HepG2 (cell line): Measurements from ENCODE around the gene ADM. TPM values are rescaled to one million over a fixed set of nuclear protein-coding genes. Genes with fewer than 3 reads are reported as not detected.

ENCODE experiments used
- ATF7 ChIP-seq, 2 experiments: fragments of 450-650 bp in 1 of 2; sonication (generic) in 1 of 2; formaldehyde crosslinking in 1 of 2; IDR thresholded peaks; 2 replicates each; pipeline versions ENCODE4 v1.4.0 to v1.6.1; 2016 to 2020; ENCODE audit warnings: antibody characterized with exemption in 1 of 2, mild to moderate bottlenecking in 1 of 2, missing genetic modification reagents in 1 of 2
- BCLAF1 ChIP-seq: fragments of 450-650 bp; IDR thresholded peaks from 2 replicates; pipeline ENCODE4 v1.6.1; 2017; ENCODE audit warnings: mild to moderate bottlenecking
- DNMT3B ChIP-seq: conservative IDR thresholded peaks from 2 replicates; pipeline ENCODE4 v1.6.1; 2016; ENCODE audit warnings: missing biosample characterization, control low read depth
- ERF ChIP-seq: IDR thresholded peaks from 2 replicates; pipeline ENCODE4 v1.6.1; 2018; ENCODE audit warnings: missing biosample characterization, missing genetic modification reagents
- FOSL2 ChIP-seq: sonication (generic); formaldehyde crosslinking; IDR thresholded peaks from 2 replicates; pipeline ENCODE4 v1.4.0; 2020; ENCODE audit warnings: missing genetic modification reagents
- HIVEP1 ChIP-seq: sonication (generic); formaldehyde crosslinking; IDR thresholded peaks from 2 replicates; pipeline ENCODE4 v1.4.0; 2020; ENCODE audit warnings: mild to moderate bottlenecking, missing genetic modification reagents
- HOXA9 ChIP-seq: sonication (generic); formaldehyde crosslinking; IDR thresholded peaks from 2 replicates; pipeline ENCODE4 v1.8.1; 2022; ENCODE audit warnings: missing genetic modification reagents, mild to moderate bottlenecking, moderate library complexity, borderline replicate concordance
- JUND ChIP-seq: sonication (generic); formaldehyde crosslinking; IDR thresholded peaks from 2 replicates; pipeline ENCODE4 v1.8.0; 2022; ENCODE audit warnings: mild to moderate bottlenecking, missing genetic modification reagents
- MAFK ChIP-seq, 2 experiments: IDR thresholded peaks in 1 of 2; conservative IDR thresholded peaks in 1 of 2; 2 replicates each; pipeline ENCODE4 v1.6.1; 2011; ENCODE audit warnings: improper control_type of control experiment in 2 of 2, low read length in 2 of 2
- NFYC ChIP-seq: IDR thresholded peaks from 2 replicates; pipeline ENCODE4 v1.6.1; 2016; ENCODE audit warnings: missing genetic modification reagents, missing compliant biosample characterization
- PHF20 ChIP-seq: sonication (generic); formaldehyde crosslinking; IDR thresholded peaks from 2 replicates; pipeline ENCODE4 v1.5.0; 2020; ENCODE audit warnings: mild to moderate bottlenecking, missing genetic modification reagents
- RARG ChIP-seq: sonication (generic); formaldehyde crosslinking; IDR thresholded peaks from 2 replicates; pipeline ENCODE4 v1.4.0; 2020; ENCODE audit warnings: low read depth, mild to moderate bottlenecking, missing genetic modification reagents
- SALL1 ChIP-seq: sonication (generic); formaldehyde crosslinking; IDR thresholded peaks from 2 replicates; pipeline ENCODE4 v1.8.0; 2022; ENCODE audit warnings: mild to moderate bottlenecking, missing genetic modification reagents
- SAP130 ChIP-seq: IDR thresholded peaks from 2 replicates; pipeline ENCODE4 v1.6.1; 2016; ENCODE audit warnings: low read depth
- SMAD3 ChIP-seq: sonication (generic); formaldehyde crosslinking; IDR thresholded peaks from 2 replicates; pipeline ENCODE4 v1.4.0; 2020; ENCODE audit warnings: missing genetic modification reagents
- SOX5 ChIP-seq: IDR thresholded peaks from 2 replicates; pipeline ENCODE4 v1.6.1; 2016; ENCODE audit warnings: borderline replicate concordance
- SP140L ChIP-seq: sonication (generic); formaldehyde crosslinking; IDR thresholded peaks from 2 replicates; pipeline ENCODE4 v1.4.0; 2020; ENCODE audit warnings: missing genetic modification reagents, borderline replicate concordance
- TAF1 ChIP-seq: sonication (generic); formaldehyde crosslinking; IDR thresholded peaks from 2 replicates; pipeline ENCODE4 v1.4.0; 2020; ENCODE audit warnings: missing genetic modification reagents
- TCF7L2 ChIP-seq: IDR thresholded peaks from 2 replicates; pipeline ENCODE4 v1.6.1; 2011; ENCODE audit warnings: mild to moderate bottlenecking, low read depth, low read length, moderate library complexity
- ZBTB2 ChIP-seq: sonication (generic); formaldehyde crosslinking; IDR thresholded peaks from 2 replicates; pipeline ENCODE4 v1.8.0; 2022; ENCODE audit warnings: low read depth, missing genetic modification reagents
- ZBTB21 ChIP-seq: sonication (generic); formaldehyde crosslinking; IDR thresholded peaks from 2 replicates; pipeline ENCODE4 v1.4.0; 2020; ENCODE audit warnings: missing genetic modification reagents
- ZBTB25 ChIP-seq: IDR thresholded peaks from 2 replicates; pipeline ENCODE4 v1.6.1; 2018; ENCODE audit warnings: missing genetic modification reagents
- ZNF772 ChIP-seq: sonication (generic); formaldehyde crosslinking; IDR thresholded peaks from 2 replicates; pipeline ENCODE4 v1.5.0; 2020; ENCODE audit warnings: mild to moderate bottlenecking, missing genetic modification reagents
- ZNF773 ChIP-seq: sonication (generic); formaldehyde crosslinking; IDR thresholded peaks from 2 replicates; pipeline ENCODE4 v1.4.0; 2020; ENCODE audit warnings: missing genetic modification reagents, borderline replicate concordance
- polyA plus RNA-seq, 8 experiments: library from polyadenylated mRNA; depleted of rRNA in 3 of 8; stranded (reverse) in 7 of 8; unstranded in 1 of 8; fragments of >200 nt; fragmentation: Illumina TruSeq in 4 of 8; extraction: Trizol in 4 of 8; gene quantifications; 2 replicates each; pipeline versions ENCODE4 v1.2.1 to v1.2.3, GENCODE V29; 2011 to 2016; ENCODE audit warnings: low read depth in 4 of 8, missing spikeins in 1 of 8, mixed read lengths in 1 of 8; ENCODE audit not compliant: insufficient read depth in 1 of 8
- total RNA-seq, 5 experiments: library from RNA; depleted of rRNA; stranded (reverse); fragments of >200 nt; fragmentation: Illumina TruSeq; extraction: Trizol; gene quantifications; 2 replicates each; pipeline ENCODE4 v1.2.3, GENCODE V29; 2016; ENCODE audit warnings: low read depth in 1 of 5
- TF ChIP-seq, protein P1 (sequence below): sonication (generic); formaldehyde crosslinking; IDR thresholded peaks from 2 replicates; pipeline ENCODE4 v1.5.1; 2020; ENCODE audit warnings: missing genetic modification reagents, mild to moderate bottlenecking, borderline replicate concordance

ADM gene
- total and polyA plus RNA-seq, 2 of the 13 experiments (the other 11 are each of a cell fraction or from before 2014, with no cell fraction given): 10.7 to 26.1 TPM

- TF ChIP-seq ZBTB2 (CRISPR knock-in tag) (peak; percentile 50), NFYC (CRISPR knock-in tag) (no peak; the same call in 1 of the 2 replicates), ZBTB25 (no peak; the same call in 1 of the 2 replicates), PHF20 (CRISPR knock-in tag) (peak; percentile 16; the same call in 1 of the 2 replicates), ATF7 (IDR thresholded peaks at IDR 0.05) (no peak), ATF7 (CRISPR knock-in tag; IDR thresholded peaks at IDR 0.05) (no peak), SOX5 (0 out of 2 replicates have a peak, but pooled peaks have one; percentile 32), ZNF773 (no peak; the same call in 1 of the 2 replicates), JUND (CRISPR knock-in tag) (no peak), ZBTB21 (CRISPR knock-in tag) (no peak), FOSL2 (CRISPR knock-in tag) (peak; percentile 61), HIVEP1 (CRISPR knock-in tag) (0 out of 2 replicates have a peak, but pooled peaks have one; percentile 64), SMAD3 (CRISPR knock-in tag) (no peak), SP140L (CRISPR knock-in tag) (no peak), SALL1 (no peak; the same call in 1 of the 2 replicates), RARG (no peak), ERF (CRISPR knock-in tag) (peak; percentile 50; the same call in 1 of the 2 replicates), ZNF772 (CRISPR knock-in tag) (no peak), SAP130 (CRISPR knock-in tag) (peak; percentile 83), HOXA9 (CRISPR knock-in tag) (0 out of 2 replicates have a peak, but pooled peaks have one; percentile 52), TCF7L2 (no peak), BCLAF1 (no peak), DNMT3B (no peak), MAFK (conservative IDR thresholded peaks at IDR 0.05 in 1 of 2, IDR thresholded peaks at IDR 0.05 in 1 of 2; ENCODE audit: low read length in 2 of 2) (no peak), TAF1 (CRISPR knock-in tag) (peak; percentile 68)
- TF ChIP-seq, protein P1, sequence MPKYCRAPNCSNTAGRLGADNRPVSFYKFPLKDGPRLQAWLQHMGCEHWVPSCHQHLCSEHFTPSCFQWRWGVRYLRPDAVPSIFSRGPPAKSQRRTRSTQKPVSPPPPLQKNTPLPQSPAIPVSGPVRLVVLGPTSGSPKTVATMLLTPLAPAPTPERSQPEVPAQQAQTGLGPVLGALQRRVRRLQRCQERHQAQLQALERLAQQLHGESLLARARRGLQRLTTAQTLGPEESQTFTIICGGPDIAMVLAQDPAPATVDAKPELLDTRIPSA (CRISPR knock-in tag): no peak
Observed at GRCh38 chr11:10293423-10294289, 11.2 kb upstream of the ADM start, which contains the start of gene SBF2 (continued).
